Rectal smooth muscle tissue (tissue), 1 donor: ENCODE data around the gene INTS6L.

Experiments
- H3K27ac ChIP-seq: one replicate; pipeline ENCODE4 v1.7.0; 2013; ENCODE audit warnings: low read depth, low read length, inconsistent platforms
- H3K27me3 ChIP-seq: one replicate; pipeline ENCODE4 v1.7.0; 2013; ENCODE audit warnings: low read length; ENCODE audit not compliant: control insufficient read depth, insufficient read depth
- H3K36me3 ChIP-seq: one replicate; pipeline ENCODE4 v1.7.0; 2013; ENCODE audit warnings: low read length; ENCODE audit not compliant: control insufficient read depth, insufficient read depth
- H3K4me1 ChIP-seq: one replicate; pipeline ENCODE4 v1.7.0; 2013; ENCODE audit warnings: low read length; ENCODE audit not compliant: control insufficient read depth, insufficient read depth
- H3K4me3 ChIP-seq: one replicate; pipeline ENCODE4 v1.7.0; 2013; ENCODE audit warnings: low read length
- H3K9ac ChIP-seq: one replicate; pipeline ENCODE4 v1.7.0; 2013; ENCODE audit warnings: low read length

The INTS6L gene, protein sequence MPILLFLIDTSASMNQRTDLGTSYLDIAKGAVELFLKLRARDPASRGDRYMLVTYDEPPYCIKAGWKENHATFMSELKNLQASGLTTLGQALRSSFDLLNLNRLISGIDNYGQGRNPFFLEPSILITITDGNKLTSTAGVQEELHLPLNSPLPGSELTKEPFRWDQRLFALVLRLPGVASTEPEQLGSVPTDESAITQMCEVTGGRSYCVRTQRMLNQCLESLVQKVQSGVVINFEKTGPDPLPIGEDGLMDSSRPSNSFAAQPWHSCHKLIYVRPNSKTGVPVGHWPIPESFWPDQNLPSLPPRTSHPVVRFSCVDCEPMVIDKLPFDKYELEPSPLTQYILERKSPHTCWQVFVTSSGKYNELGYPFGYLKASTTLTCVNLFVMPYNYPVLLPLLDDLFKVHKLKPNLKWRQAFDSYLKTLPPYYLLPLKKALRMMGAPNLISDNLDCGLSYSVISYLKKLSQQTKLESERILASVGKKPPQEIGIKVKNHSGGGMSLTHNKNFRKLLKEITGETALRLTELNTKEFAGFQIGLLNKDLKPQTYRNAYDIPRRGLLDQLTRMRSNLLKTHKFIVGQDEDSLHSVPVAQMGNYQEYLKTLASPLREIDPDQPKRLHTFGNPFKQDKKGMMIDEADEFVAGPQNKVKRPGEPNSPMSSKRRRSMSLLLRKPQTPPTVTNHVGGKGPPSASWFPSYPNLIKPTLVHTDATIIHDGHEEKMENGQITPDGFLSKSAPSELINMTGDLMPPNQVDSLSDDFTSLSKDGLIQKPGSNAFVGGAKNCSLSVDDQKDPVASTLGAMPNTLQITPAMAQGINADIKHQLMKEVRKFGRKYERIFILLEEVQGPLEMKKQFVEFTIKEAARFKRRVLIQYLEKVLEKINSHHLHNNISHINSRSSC

DNA sequence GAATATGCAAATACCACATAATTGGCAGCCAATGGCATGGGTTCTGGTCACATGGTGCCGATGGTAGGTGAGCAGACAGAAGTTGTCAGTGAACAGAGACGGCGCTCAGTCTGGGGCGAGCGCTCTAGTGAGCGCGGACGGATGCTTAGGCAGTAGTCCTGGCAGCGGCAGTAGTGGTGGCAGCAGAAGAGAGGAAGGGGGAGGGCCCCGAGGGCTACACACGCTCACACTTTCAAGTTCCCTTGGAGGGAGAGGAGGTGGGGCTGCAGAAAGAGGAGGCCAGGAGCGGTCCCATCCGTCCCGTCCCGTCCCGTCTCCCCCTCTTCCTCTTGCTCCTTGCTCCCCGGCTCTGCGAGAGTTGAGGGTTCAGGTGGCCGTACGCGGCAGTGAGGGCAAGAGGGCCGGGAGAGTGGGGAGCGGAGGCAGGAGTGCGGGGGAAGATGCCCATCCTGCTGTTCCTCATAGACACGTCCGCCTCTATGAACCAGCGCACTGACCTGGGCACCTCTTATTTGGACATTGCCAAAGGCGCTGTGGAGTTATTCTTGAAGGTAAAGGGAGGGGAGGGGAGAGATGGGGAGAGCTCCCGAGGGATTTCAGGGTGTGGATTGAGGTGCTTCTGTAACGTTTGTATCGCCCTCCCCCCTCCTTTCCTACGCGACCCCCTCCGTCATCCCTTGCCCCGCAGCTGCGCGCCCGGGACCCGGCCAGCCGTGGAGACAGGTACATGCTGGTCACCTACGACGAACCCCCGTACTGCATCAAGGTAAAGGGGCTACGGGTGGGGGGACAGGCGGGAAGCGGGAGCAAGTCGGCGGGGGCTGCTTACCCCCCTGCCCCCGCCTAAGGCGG is at the start of gene INTS6L:
INTS6L (plus strand) TSS at position 108 of the 852 bp plus-strand sequence; CDS start at position 441, 333 bp downstream.
- no peaks in the 10 kb centered on the region for H3K36me3 ChIP-seq
- peak within 1 kb of the TSS; percentile 83 for H3K4me3 ChIP-seq
- peak within 1 kb of the TSS; percentile 84 for H3K27ac ChIP-seq
- H3K9ac ChIP-seq: peak within 1 kb of the TSS; percentile 38
- H3K4me1 ChIP-seq: no peaks in the 10 kb centered on the region
- no peaks in the 10 kb centered on the region for H3K27me3 ChIP-seq

DNA sequence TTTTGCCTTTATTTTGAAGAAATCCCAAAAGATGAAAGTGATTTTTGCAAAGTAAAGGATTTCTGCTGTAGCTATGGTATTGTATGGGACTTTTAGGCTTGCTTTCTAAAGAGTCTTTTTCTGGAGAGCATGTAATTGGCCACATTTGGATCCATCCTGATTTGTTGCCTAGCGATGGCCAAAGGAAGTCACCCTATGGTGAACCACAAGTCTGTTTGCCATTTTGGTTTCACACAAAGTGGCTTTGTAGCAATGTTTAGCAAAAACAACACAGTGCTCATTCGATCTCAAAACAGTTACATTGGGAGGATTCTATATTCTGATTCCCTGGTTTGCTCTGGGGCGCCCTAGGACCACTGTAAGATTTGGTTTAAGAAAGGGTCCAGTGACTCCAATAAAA is 44.1 kb upstream of the INTS6L start:
- H3K4me1 ChIP-seq: no peaks in the 10 kb centered on the region
- no peak overlapping the region for H3K9ac ChIP-seq
- no peak overlapping the region for H3K27ac ChIP-seq
- H3K27me3 ChIP-seq: no peaks in the 10 kb centered on the region
- no peaks in the 10 kb centered on the region for H3K36me3 ChIP-seq
- no peak overlapping the region for H3K4me3 ChIP-seq

DNA sequence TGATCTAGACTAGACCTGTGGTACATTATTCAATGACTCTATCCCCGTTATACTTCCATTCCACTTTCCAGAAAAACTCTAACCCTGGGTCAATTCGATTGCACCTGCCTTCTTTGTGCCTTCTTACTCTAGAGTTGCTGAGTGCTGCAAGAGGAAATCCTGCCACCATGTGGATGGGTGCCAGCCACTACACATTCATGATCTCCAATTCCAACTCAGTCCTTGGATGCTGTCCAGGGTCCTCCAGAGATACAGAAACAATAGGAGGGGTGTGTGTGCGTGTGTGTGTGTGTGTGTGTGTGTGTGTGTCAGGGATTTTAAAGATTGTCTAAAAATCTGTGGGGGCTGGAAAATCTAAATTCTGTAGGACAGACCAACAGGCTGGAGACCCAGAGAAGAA is 42.9 kb upstream of the INTS6L start:
- Histone ChIP-seq H3K4me1 (no peaks in the 10 kb centered on the region), H3K36me3 (no peaks in the 10 kb centered on the region), H3K27me3 (no peaks in the 10 kb centered on the region), H3K4me3 (no peak overlapping the region), H3K9ac (no peak overlapping the region), H3K27ac (no peak overlapping the region)

DNA sequence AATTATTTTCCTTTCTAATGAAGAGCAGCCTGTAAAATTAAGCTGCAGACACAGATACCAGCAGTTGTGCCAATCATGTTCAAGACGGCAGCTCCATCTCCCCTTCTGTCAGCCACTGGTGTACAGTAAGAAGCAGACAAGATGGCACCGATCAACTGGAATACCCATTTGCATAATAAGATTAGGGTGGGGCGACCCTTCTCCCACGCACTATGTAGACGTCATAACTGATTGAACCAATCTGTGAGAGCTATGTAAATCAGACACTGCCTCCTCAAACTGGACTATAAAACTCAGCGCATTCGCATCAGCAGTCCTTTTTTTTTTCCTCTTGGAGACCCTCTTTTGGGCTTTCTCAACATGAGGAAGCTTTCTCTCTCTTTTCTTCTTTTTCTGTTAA is 40.4 kb upstream of the INTS6L start:
- no peak overlapping the region for H3K27ac ChIP-seq
- no peaks in the 10 kb centered on the region for H3K4me1 ChIP-seq
- H3K36me3 ChIP-seq: no peaks in the 10 kb centered on the region
- H3K9ac ChIP-seq: no peak overlapping the region
- no peak overlapping the region for H3K4me3 ChIP-seq
- H3K27me3 ChIP-seq: no peaks in the 10 kb centered on the region

DNA sequence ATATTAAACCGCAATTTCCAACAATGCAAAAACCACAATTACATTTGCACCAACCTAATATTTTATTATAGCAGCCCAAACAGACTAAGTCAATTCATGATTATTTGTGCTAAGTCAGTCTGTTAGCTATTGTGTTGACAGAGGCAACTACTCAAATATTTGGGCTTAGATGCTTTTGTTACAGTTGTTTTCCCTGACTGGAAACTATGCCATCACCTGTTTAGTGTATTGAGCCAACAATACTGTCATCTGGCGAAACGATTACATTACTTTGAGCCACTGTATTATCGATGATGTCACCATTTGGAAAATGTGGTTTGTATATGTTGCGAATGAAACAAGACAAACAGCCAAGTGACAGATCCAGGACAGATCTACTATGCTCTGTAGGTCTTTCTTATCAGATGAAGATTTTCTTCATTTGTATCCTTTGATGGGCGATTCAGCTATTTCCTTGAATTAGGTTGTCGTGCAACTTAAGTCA is 38.7 kb upstream of the INTS6L start:
- H3K4me1 ChIP-seq: no peaks in the 10 kb centered on the region
- H3K4me3 ChIP-seq: no peak overlapping the region
- no peaks in the 10 kb centered on the region for H3K27me3 ChIP-seq
- H3K9ac ChIP-seq: no peak overlapping the region
- H3K36me3 ChIP-seq: no peaks in the 10 kb centered on the region
- H3K27ac ChIP-seq: no peak overlapping the region

- H3K9ac ChIP-seq: no peak overlapping the region
- H3K4me3 ChIP-seq: no peak overlapping the region
- no peak overlapping the region for H3K27ac ChIP-seq
- H3K27me3 ChIP-seq: no peaks in the 10 kb centered on the region
- no peaks in the 10 kb centered on the region for H3K4me1 ChIP-seq
- H3K36me3 ChIP-seq: no peaks in the 10 kb centered on the region
Observed at GRCh38 chrX:135484641-135485289, 35.7 kb upstream of the INTS6L start.

GRCh38 chrX:135489542-135489941 is 30.9 kb upstream of the INTS6L start:
- Histone ChIP-seq H3K4me3 (no peak overlapping the region), H3K27me3 (peaks cover 3% of the 10 kb centered on the region), H3K36me3 (no peaks in the 10 kb centered on the region), H3K27ac (no peak overlapping the region), H3K4me1 (no peaks in the 10 kb centered on the region), H3K9ac (no peak overlapping the region)

DNA sequence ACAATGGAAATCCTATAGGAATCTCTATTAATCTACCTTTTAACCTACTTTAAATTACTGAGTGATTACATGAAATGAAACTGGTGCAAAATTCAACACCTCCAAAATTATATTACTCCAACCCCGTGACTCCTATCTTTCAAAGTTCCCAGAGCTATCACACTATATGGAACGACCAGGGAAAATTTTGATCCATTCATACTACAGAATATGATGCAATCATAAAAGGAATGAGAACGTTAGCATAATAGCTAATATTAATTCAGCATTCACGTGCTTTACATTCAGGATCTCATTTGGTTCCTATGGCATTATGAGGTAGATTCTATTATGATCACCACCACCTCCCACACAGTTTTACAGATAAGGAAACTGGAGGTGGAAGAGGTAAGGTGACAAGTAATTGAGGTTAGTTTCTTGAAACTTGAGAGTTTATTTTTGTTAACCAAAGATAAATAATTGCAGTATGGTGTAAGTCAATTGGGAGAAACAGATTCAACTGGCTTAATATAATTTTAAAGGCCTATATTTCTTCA is 29.4 kb upstream of the INTS6L start:
- Histone ChIP-seq H3K27me3 (peaks cover 3% of the 10 kb centered on the region), H3K4me3 (no peak overlapping the region), H3K36me3 (no peaks in the 10 kb centered on the region), H3K9ac (no peak overlapping the region), H3K4me1 (no peaks in the 10 kb centered on the region), H3K27ac (no peak overlapping the region)

DNA sequence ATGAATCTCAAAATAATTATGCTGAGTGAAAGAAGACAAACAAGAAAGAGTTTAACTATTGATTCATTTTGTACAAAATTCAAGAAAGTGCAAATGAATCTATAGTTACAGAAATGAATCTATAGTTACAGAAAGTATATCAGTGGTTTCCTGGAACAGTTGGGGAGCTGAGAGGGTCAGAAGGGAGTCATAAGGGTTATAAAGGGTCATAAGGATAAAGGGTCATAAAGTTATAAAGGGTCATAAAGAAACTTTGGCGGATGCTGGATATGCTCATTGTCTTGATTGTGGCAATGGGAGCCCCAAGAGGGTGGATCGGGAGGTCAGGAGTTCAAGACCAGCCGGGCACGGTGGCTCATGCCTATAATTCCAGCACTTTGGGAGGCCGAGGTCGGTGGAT is 26.0 kb upstream of the INTS6L start:
- no peak overlapping the region for H3K9ac ChIP-seq
- H3K36me3 ChIP-seq: no peaks in the 10 kb centered on the region
- H3K4me1 ChIP-seq: no peaks in the 10 kb centered on the region
- peaks cover 3% of the 10 kb centered on the region for H3K27me3 ChIP-seq
- no peak overlapping the region for H3K4me3 ChIP-seq
- H3K27ac ChIP-seq: no peak overlapping the region

DNA sequence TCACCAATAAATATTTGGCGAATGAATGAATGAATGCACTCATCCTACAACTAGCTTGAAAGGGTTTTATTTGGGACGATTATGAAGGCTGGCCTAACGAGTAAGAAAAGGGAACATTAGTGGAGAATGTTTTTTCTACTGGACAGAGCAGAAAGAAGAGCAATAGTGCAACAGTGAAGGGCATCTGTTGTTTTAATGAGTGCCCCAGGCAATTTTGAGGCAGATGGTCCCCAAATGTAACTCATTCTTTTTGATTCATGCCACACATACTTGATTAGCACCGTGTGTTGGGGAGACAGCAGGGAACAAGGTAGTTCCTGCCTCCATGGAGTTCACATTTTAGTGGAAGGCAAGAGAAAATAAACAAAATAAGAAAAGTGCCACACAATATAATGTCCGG is 22.7 kb upstream of the INTS6L start:
- Histone ChIP-seq H3K9ac (no peak overlapping the region), H3K4me3 (no peak overlapping the region), H3K36me3 (no peaks in the 10 kb centered on the region), H3K4me1 (no peaks in the 10 kb centered on the region), H3K27me3 (peaks cover 3% of the 10 kb centered on the region), H3K27ac (no peak overlapping the region)

- Histone ChIP-seq H3K4me1 (no peaks in the 10 kb centered on the region), H3K27ac (no peak overlapping the region), H3K27me3 (peaks cover 3% of the 10 kb centered on the region), H3K36me3 (no peaks in the 10 kb centered on the region), H3K4me3 (no peak overlapping the region), H3K9ac (no peak overlapping the region)
Observed at GRCh38 chrX:135498236-135498635, 22.2 kb upstream of the INTS6L start.
